Lung (tissue), 12 donors: Measurements from ENCODE around the gene ADRB2. TPM values are rescaled to one million over a fixed set of nuclear protein-coding genes. Genes with fewer than 3 reads are reported as not detected.

Experiments
- ATAC-seq: fragments of 200-7000 bp; cut with Tn5 transposase; one replicate; pipeline ENCODE4 v1.9.1; 2020; ENCODE audit warnings: moderate number of reproducible peaks; ENCODE audit not compliant: insufficient read depth, low FRiP score
- DNase-seq, 3 donors: peaks; one replicate each; pipeline ENCODE4 v3.0.0-alpha.2; 2013 to 2017
- H3K27ac ChIP-seq, 2 donors: one replicate each; pipeline ENCODE4 v1.5.1; 2013; ENCODE audit warnings: mild to moderate bottlenecking in 2 of 2, moderate library complexity in 2 of 2, control low read depth in 1 of 2, inconsistent platforms in 1 of 2, low read depth in 1 of 2, low read length in 1 of 2
- H3K27me3 ChIP-seq, 3 donors: one replicate each; pipeline ENCODE4 v1.5.1; 2013; ENCODE audit warnings: low read length in 2 of 3; ENCODE audit not compliant: control insufficient read depth in 3 of 3, insufficient read depth in 3 of 3
- H3K36me3 ChIP-seq, 4 donors: one replicate each; pipeline ENCODE4 v1.5.1; 2013; ENCODE audit warnings: low read length in 4 of 4, mild to moderate bottlenecking in 1 of 4, moderate library complexity in 1 of 4; ENCODE audit not compliant: control insufficient read depth in 4 of 4, insufficient read depth in 4 of 4
- H3K4me1 ChIP-seq, 5 donors: one replicate each; pipeline ENCODE4 v1.5.1; 2013; ENCODE audit warnings: low read length in 5 of 5, mild to moderate bottlenecking in 2 of 5, moderate library complexity in 1 of 5; ENCODE audit not compliant: control insufficient read depth in 5 of 5, insufficient read depth in 5 of 5
- H3K4me3 ChIP-seq: one replicate; pipeline ENCODE4 v1.5.1; 2013; ENCODE audit warnings: mild to moderate bottlenecking, control low read depth, moderate library complexity
- H3K9ac ChIP-seq, 2 donors: one replicate each; pipeline ENCODE4 v1.5.1; 2013; ENCODE audit warnings: low read length in 2 of 2, control low read depth in 1 of 2; ENCODE audit not compliant: insufficient read depth in 1 of 2
- H3K9me3 ChIP-seq, 4 donors: one replicate each; pipeline ENCODE4 v1.5.1; 2013; ENCODE audit warnings: low read length in 3 of 4, mild to moderate bottlenecking in 1 of 4, moderate library complexity in 1 of 4; ENCODE audit not compliant: control insufficient read depth in 4 of 4, insufficient read depth in 3 of 4
- CTCF ChIP-seq: IDR thresholded peaks from 2 replicates; pipeline ENCODE4 v1.5.1; 2012; ENCODE audit warnings: mild to moderate bottlenecking; ENCODE audit errors: control extremely low read depth, extremely low read depth
- WGBS, 2 donors: extraction: QIAGEN DNeasy Blood & Tissue Kit; methylation state at CpG; one replicate each; pipeline ENCODE4 v1.1.7; 2013; 5-methylcytosine and 5-hydroxymethylcytosine counted together
- polyA plus RNA-seq, 2 donors: library from polyadenylated mRNA; stranded (reverse); fragments of 200-250 nt; gene quantifications; one replicate each; pipeline ENCODE4 v1.2.1, GENCODE V29; 2013
- total RNA-seq, 2 donors: library from RNA; depleted of rRNA in 1 of 2; stranded (reverse); fragments of >200 nt in 1 of 2; gene quantifications; one replicate each; pipeline ENCODE4 v1.2.1, GENCODE V29; 2014 to 2021
- donor health status: control.
- donor health status: control.
- donor health status: Bipolar disorder and iron deficiency.
- donor health status: healthy.
- donor health status: DM: yes; HTN: yes; CAD: no.

The ADRB2 gene
- total and polyA plus RNA-seq, 4 donors: 3.5 to 18.4 (median 9.5) TPM

- Histone ChIP-seq H3K9ac (no peak overlapping the region), H3K27me3 (no peaks in the 10 kb centered on the region), H3K4me1 (peaks cover 0 to 10% (median 0%) of the 10 kb centered on the region in 5 donors), H3K9me3 (no peaks in the 10 kb centered on the region), H3K27ac (no peak overlapping the region), H3K4me3 (no peak overlapping the region), H3K36me3 (peaks cover 0 to 3% (median 0%) of the 10 kb centered on the region in 4 donors)
- TF ChIP-seq CTCF: no peak
- WGBS, 2 donors: 73 to 74% methylated on average over 2 of the region's 2 CpGs
- no peak for ATAC-seq
- DNase-seq: no peak
Observed at GRCh38 chr5:148850836-148851235, 24.4 kb downstream of the ADRB2 start.

GRCh38 chr5:148853868-148854267, 27.5 kb downstream of the ADRB2 start:
- Histone ChIP-seq H3K4me3 (no peak overlapping the region), H3K36me3 (peaks cover 0 to 3% (median 0%) of the 10 kb centered on the region in 4 donors), H3K27ac (no peak overlapping the region), H3K4me1 (peaks cover 0 to 23% (median 0%) of the 10 kb centered on the region in 5 donors), H3K9ac (no peak overlapping the region), H3K9me3 (no peaks in the 10 kb centered on the region), H3K27me3 (no peaks in the 10 kb centered on the region)
- TF ChIP-seq CTCF: no peak
- ATAC-seq (no peak), DNase-seq (no peak)
- WGBS, 2 donors: 91 to 95% methylated on average over 2 of the region's 2 CpGs

GRCh38 chr5:148855249-148856008, 29.0 kb downstream of the ADRB2 start:
- Histone ChIP-seq H3K9ac (no peak overlapping the region), H3K36me3 (peaks cover 0 to 3% (median 0%) of the 10 kb centered on the region in 4 donors), H3K4me1 (peaks cover 0 to 27% (median 9%) of the 10 kb centered on the region in 5 donors), H3K27me3 (no peaks in the 10 kb centered on the region), H3K9me3 (no peaks in the 10 kb centered on the region), H3K27ac (peak overlapping the region in 1 of 2 donors; percentile 4), H3K4me3 (no peak overlapping the region)
- WGBS, 2 donors: 75 to 82% methylated on average over 5 of the region's 5 CpGs
- no peak for TF ChIP-seq CTCF
- ATAC-seq (no peak), DNase-seq (no peak)

- Histone ChIP-seq H3K27ac (peak overlapping the region; percentile 4 to 29), H3K36me3 (peaks cover 0 to 3% (median 0%) of the 10 kb centered on the region in 4 donors), H3K4me1 (peaks cover 0 to 27% (median 10%) of the 10 kb centered on the region in 5 donors), H3K4me3 (no peak overlapping the region), H3K27me3 (no peaks in the 10 kb centered on the region), H3K9ac (no peak overlapping the region), H3K9me3 (no peaks in the 10 kb centered on the region)
- no peak for TF ChIP-seq CTCF
- 60 to 82% methylated on average over 2 of the region's 2 CpGs for WGBS, 2 donors
- DNase-seq (no peak), ATAC-seq (no peak)
Observed at GRCh38 chr5:148856009-148856367, 29.6 kb downstream of the ADRB2 start.
